Nasal cavity respiratory epithelium epithelial cell of viscerocranial mucosa (primary cell): Measurements from ENCODE around the gene SAMD9. TPM values are rescaled to one million over a fixed set of nuclear protein-coding genes. Genes with fewer than 3 reads are reported as not detected.

Experiments
- total RNA-seq: library from RNA; depleted of rRNA; stranded (reverse); fragments of >200 nt; gene quantifications from 2 replicates; pipeline ENCODE4 v1.2.3, GENCODE V29; 2014

SAMD9 gene
- total RNA-seq, result 7.2 and 19.6 TPM in 2 replicates

GRCh38 chr7:93117852-93118530, at the start of gene SAMD9:
Gene SAMD9 (minus strand): TSS chr7:93117979. CDS start chr7:93106097, 11,882 bp downstream.

GRCh38 chr7:93148144-93148543, 30.4 kb upstream of the SAMD9 start, which contains the start of gene SAMD9L:
Gene SAMD9L (minus strand): TSS chr7:93148385. CDS start chr7:93135971, 12,414 bp downstream.

Other genes starting within 250 kb of the SAMD9 start
- gene SAMD9L, start 30.4 kb upstream of the SAMD9 start, total RNA-seq, result 0.34 and 5.3 TPM in 2 replicates
- under 0.01 TPM in 1 of 2 replicates, not detected in the other for gene HEPACAM2, start 108.5 kb upstream of the SAMD9 start, total RNA-seq
- gene VPS50, start 114.4 kb upstream of the SAMD9 start, total RNA-seq, result 33.5 and 45.9 TPM in 2 replicates